Measurements from ENCODE around the gene SLC24A4. TPM values are rescaled to one million over a fixed set of nuclear protein-coding genes. Genes with fewer than 3 reads are reported as not detected.

Gene SLC24A4
- total RNA-seq, 1 experiment from 2014 or later = not detected

- Histone ChIP-seq H3K4me3 (ENCODE audit: low read length) (no peak overlapping the region), H3K27ac (ENCODE audit: low read length) (no peak overlapping the region), H4K20me1 (ENCODE audit: low read length) (no peaks in the 10 kb centered on the region), H3K36me3 (ENCODE audit: low read depth, low read length) (no peaks in the 10 kb centered on the region), H3K9me2 (replicated peaks; ENCODE audit: low read length) (no peaks in the 10 kb centered on the region), H3K27me3 (ENCODE audit: low read length) (peaks cover 11% of the 10 kb centered on the region), H3K4me1 (ENCODE audit: insufficient read depth, low read length) (no peaks in the 10 kb centered on the region), H3K9me3 (ENCODE audit: low read length) (no peaks in the 10 kb centered on the region), H2AFZ (ENCODE audit: low read length) (no peak overlapping the region), H3K9ac (ENCODE audit: low read length) (no peak overlapping the region), H3K79me2 (ENCODE audit: low read length) (no peaks in the 10 kb centered on the region), H3K4me2 (ENCODE audit: low read length) (no peak overlapping the region), H3F3A (ENCODE audit: low read length, unreplicated experiment) (no peaks in the 10 kb centered on the region)
- no peak for ATAC-seq
- no peak for DNase-seq
- TF ChIP-seq EZH2 (IDR thresholded peaks at IDR 0.05; ENCODE audit: low read length, unreplicated experiment) = no peak
- TF ChIP-seq EZH2phosphoT487 (IDR thresholded peaks at IDR 0.05; ENCODE audit: borderline replicate concordance, low read length) = no peak
- TF ChIP-seq, protein P1, sequence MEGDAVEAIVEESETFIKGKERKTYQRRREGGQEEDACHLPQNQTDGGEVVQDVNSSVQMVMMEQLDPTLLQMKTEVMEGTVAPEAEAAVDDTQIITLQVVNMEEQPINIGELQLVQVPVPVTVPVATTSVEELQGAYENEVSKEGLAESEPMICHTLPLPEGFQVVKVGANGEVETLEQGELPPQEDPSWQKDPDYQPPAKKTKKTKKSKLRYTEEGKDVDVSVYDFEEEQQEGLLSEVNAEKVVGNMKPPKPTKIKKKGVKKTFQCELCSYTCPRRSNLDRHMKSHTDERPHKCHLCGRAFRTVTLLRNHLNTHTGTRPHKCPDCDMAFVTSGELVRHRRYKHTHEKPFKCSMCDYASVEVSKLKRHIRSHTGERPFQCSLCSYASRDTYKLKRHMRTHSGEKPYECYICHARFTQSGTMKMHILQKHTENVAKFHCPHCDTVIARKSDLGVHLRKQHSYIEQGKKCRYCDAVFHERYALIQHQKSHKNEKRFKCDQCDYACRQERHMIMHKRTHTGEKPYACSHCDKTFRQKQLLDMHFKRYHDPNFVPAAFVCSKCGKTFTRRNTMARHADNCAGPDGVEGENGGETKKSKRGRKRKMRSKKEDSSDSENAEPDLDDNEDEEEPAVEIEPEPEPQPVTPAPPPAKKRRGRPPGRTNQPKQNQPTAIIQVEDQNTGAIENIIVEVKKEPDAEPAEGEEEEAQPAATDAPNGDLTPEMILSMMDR (conservative IDR thresholded peaks at IDR 0.05; ENCODE audit: low read depth, low read length) = no peak
- intact Hi-C loops (cut with micrococcal nuclease) = no loop called here
- POLR2A ChIA-PET (ENCODE audit: unreplicated experiment) = no interaction called here
- no TSS peak for BruUV-seq (replicated peaks)
- CTCF ChIA-PET = no interaction called here
Observed at GRCh38 chr14:92280554-92281262, 42.3 kb upstream of the SLC24A4 start.

- ChIA-PET POLR2A (ENCODE audit: unreplicated experiment) (no interaction called here), CTCF (no interaction called here)
- Histone ChIP-seq H3K79me2 (ENCODE audit: low read length) (no peaks in the 10 kb centered on the region), H3K9me2 (replicated peaks; ENCODE audit: low read length) (no peaks in the 10 kb centered on the region), H3K4me1 (ENCODE audit: insufficient read depth, low read length) (no peaks in the 10 kb centered on the region), H3K27me3 (ENCODE audit: low read length) (no peaks in the 10 kb centered on the region), H3K27ac (ENCODE audit: low read length) (no peak overlapping the region), H3K4me2 (ENCODE audit: low read length) (no peak overlapping the region), H3K36me3 (ENCODE audit: low read depth, low read length) (no peaks in the 10 kb centered on the region), H3K9ac (ENCODE audit: low read length) (no peak overlapping the region), H3K9me3 (ENCODE audit: low read length) (no peaks in the 10 kb centered on the region), H3K4me3 (ENCODE audit: low read length) (no peak overlapping the region), H2AFZ (ENCODE audit: low read length) (no peak overlapping the region), H4K20me1 (ENCODE audit: low read length) (no peaks in the 10 kb centered on the region), H3F3A (ENCODE audit: low read length, unreplicated experiment) (no peaks in the 10 kb centered on the region)
- BruUV-seq (replicated peaks) = no TSS peak
- no peak for DNase-seq
- ATAC-seq = no peak
- no peak for TF ChIP-seq EZH2phosphoT487 (IDR thresholded peaks at IDR 0.05; ENCODE audit: borderline replicate concordance, low read length)
- TF ChIP-seq EZH2 (IDR thresholded peaks at IDR 0.05; ENCODE audit: low read length, unreplicated experiment) = no peak
- TF ChIP-seq, protein P1 (conservative IDR thresholded peaks at IDR 0.05; ENCODE audit: low read depth, low read length) = no peak
- intact Hi-C loops (cut with micrococcal nuclease) = no loop called here
Observed at GRCh38 chr14:92282669-92283068, 40.3 kb upstream of the SLC24A4 start.

DNA sequence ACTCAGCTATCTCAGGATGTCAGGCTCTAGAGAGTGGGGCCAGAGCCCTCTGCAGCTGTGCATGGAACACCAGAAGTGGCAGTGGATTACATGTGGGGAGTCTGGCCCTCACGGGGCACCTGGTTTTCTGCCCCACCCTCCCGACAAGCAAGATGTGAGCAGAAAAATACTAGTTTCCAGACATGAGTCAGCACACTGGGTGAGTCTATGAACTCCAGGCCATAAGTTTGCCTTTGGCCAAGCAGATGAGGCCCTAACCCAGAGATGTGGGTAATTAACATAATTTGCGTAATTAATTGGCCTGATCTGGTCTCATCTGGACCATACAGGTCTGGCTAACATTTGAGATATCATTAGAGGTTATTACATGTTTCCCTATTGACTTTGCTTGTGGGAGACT lies 37.7 kb upstream of the SLC24A4 start:
- CTCF ChIA-PET = no interaction called here
- no peaks in the 10 kb centered on the region for H3K9me2 ChIP-seq (replicated peaks; ENCODE audit: low read length)

More for the DNA sequence above, 37.7 kb upstream of the SLC24A4 start:
- Histone ChIP-seq H3K27ac (ENCODE audit: low read length) (no peak overlapping the region), H3K4me1 (ENCODE audit: insufficient read depth, low read length) (no peaks in the 10 kb centered on the region), H3K9ac (ENCODE audit: low read length) (no peak overlapping the region), H3K36me3 (ENCODE audit: low read depth, low read length) (no peaks in the 10 kb centered on the region), H3K79me2 (ENCODE audit: low read length) (no peaks in the 10 kb centered on the region), H3F3A (ENCODE audit: low read length, unreplicated experiment) (no peaks in the 10 kb centered on the region), H4K20me1 (ENCODE audit: low read length) (no peaks in the 10 kb centered on the region), H3K4me3 (ENCODE audit: low read length) (no peak overlapping the region), H3K9me3 (ENCODE audit: low read length) (no peaks in the 10 kb centered on the region), H2AFZ (ENCODE audit: low read length) (no peak overlapping the region), H3K4me2 (ENCODE audit: low read length) (no peak overlapping the region), H3K27me3 (ENCODE audit: low read length) (peaks cover 22% of the 10 kb centered on the region)
- TF ChIP-seq EZH2 (IDR thresholded peaks at IDR 0.05; ENCODE audit: low read length, unreplicated experiment) = no peak
- TF ChIP-seq EZH2phosphoT487 (IDR thresholded peaks at IDR 0.05; ENCODE audit: borderline replicate concordance, low read length) = no peak
- TF ChIP-seq, protein P1 (conservative IDR thresholded peaks at IDR 0.05; ENCODE audit: low read depth, low read length) = no peak
- POLR2A ChIA-PET (ENCODE audit: unreplicated experiment) = no interaction called here
- BruUV-seq (replicated peaks) = no TSS peak
- intact Hi-C loops (cut with micrococcal nuclease) = no loop called here
- ATAC-seq = no peak
- no peak for DNase-seq
